CD4-positive, alpha-beta T cell treated with Interleukin-6 for 4 hours (primary cell): ENCODE results near the gene TPT1.
"Not testable (repeated sequence)": the region's sequence is repeated elsewhere in the genome, so short reads cannot be mapped to it uniquely, and the experiment has no call there.

Experiments
- DNase-seq: peaks from one replicate; pipeline ENCODE4 v3.0.0-alpha.2; 2020; ENCODE audit warnings: mixed read lengths

TPT1 gene

DNA sequence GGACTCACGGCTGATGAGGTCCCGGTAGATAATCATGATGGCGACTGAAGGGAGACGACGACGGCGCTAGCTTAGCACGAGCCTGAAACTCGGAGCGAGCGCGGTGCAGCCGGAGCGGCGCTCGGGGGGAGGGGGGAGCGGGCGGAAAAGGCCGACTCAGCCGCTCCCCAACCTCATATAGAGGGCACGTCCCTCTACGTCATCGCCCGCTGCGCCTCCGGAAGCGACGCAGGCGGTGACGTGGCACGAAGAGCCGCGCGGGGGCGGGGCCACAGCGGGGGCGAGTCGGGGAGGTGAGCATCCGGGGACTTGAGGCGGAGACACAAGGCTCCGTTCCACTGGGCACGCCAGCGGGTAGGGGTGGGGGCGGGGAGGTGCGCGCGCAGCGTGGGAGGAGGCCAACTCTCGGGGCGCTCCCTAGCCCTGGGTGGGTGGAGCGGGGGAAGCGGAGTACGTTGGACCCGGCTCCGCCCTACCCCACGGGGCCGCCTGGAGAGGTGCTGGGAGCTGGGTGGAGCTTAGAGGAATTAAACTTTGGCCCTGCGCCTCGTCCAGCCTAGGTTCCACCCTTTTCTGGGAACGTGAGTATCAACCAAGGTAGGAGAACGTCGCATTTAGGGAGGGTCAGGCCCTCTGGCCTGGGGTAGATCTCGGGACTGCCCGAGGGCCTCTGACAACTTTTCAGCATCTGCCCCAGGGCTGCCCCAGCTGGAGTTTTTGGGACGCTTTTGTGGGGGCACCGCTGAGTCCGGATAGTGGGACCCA is at the start of gene TPT1:
Gene TPT1, minus strand, starts transcription at position 150 of the 765 bp plus-strand sequence. Its CDS starts 114 bp downstream, at position 36.
- DNase-seq: peak; percentile 100

DNA sequence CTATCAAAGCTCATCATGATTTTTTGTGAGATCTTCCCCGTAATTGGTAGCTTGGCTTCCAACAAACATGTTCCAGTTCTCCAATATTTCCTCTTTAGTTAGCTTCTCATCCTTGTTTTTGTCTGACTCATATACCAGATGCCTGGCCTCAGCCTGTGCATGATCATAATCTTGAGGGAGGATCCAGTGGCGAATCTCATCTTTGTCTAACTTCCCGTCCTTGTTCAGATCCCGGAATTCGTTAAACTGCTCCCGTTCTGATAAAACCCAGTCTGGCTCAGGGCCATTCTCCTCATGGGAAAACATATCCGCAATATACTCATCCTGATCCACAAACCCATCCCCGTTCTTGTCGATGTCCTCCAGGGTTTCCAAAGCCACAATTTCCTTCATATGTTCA is 49.4 kb upstream of the TPT1 start:
- DNase-seq: not testable (repeated sequence)

DNA sequence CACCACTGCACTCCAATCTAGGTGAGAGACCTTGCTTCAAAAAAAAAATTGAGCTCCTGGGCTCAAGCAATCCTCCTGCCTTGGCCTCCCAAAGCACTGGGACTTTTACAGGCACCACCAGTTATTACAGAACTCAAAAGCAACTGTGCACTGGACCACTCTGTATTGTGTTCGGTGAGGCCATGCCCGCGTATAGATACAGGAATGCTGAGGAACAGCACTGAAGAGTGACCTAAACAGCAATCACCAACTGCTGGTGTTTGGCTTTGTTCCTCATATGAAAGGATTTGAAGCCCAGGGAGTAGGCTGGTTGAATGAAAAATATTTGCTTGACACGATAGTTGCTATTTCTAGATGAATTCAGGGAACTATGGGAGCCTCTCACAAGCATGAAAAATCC is 47.7 kb upstream of the TPT1 start:
- DNase-seq: no peak

DNA sequence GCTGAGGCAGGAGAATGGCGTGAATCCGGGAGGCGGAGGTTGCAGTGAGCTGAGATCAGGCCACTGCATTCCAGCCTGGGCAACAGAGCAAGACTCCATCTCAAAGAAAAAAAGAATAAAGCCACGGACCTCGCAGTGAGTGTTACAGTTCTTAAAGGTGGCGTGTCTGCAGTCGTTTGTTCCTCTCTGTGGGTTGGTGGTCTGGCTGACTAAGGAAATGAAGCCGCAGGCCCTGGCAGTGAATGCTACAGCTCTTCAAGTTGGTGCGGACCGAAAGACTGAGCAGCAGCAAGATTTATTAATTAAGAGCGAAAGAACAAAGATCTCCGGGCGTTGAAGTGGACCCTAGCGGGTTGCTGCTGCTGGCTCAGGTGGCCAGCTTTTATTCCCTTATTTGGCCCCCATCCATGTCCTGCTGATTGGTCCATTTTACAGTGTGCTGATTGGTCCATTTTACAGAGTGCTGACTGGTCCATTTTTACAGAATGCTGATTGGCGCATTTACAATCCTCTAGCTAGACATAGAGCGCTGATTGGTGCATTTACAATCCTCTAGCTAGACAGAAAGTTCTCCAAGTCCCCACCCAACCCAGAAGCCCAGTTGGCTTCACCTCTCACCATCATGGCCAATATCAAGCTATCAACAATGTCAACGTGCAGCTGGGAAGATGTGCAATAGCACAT is 46.1 kb upstream of the TPT1 start:
- DNase-seq: not testable (repeated sequence)

DNA sequence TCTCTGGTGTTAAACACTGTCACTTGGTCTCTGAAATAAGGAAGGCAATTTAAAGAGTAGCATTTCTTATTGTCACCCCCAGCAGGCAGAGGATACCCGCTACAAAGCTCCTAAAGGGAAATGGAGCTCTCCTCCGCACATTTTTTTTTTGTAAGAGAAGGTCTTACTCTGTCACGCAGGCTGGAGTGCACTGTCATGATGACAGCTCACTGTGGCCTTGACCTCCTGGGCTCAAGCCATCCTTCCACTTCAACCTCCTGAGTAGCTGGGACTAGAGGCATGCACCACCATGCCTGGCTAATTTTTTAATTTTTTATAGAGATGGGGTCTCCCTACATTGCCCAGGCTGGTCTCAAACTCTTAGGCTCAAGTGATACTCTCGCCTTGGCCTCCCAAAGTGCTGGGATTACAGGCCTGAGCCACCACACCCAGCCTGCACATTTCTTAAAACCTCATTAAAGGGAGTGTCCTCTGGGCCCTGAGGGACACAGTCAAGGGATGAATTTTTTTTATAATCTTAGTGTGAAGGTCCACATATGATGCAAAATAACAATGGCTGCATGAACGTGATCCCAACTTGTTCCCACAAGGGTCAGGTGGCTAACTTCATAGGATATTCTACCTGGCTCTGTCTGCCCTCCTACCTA is 45.0 kb upstream of the TPT1 start:
- no peak for DNase-seq

DNA sequence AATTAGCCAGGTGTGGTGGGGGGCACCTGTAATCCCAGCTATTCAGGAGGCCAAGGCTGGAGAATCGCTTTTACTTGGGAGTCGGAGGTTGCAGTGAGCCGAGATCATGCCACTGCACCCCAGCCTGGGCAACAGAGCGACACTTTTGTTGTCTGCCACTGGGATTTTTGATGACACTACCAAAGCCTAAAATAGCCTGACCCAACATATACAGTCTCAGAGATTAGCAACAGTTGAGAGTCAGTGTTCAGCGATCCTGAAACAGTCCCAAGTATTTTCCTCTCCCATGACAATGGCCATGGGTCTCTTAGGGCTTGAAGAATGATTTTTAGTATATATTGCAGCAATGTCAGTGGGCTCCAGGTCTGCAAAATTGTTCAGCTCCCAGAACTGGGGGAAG is 44.3 kb upstream of the TPT1 start:
- no peak for DNase-seq

DNA sequence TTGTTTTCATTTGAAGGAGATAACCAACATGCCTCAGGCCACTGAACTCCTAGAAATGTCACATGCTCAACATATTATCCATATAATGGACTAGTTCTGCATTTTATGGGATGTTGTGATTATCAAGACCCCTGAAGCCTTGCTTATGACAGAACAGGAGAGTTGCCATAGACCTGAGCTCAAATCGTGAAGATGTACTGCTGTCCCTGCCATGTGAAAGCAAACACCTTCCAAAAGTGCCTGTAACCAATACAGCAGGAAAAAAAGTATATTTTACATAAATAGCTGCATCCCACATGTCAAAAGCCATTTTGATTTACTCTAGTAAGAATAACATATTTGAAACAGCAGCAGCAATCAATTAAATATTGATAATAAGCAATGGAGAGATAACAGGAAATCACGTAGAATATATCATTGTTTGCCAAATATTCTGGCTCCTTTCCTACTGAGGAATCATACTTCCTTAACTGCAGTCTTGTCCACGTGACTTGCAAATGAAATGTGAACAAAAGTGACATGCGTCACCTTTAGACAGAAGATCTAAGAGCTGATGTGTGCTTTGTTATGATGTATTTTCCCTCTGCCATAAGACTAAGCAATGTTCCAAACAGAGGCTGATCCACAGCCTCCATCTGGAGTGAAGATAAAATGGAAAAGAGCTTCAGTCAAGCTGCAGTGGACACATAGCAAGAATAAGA is 43.6 kb upstream of the TPT1 start:
- DNase-seq: no peak

DNA sequence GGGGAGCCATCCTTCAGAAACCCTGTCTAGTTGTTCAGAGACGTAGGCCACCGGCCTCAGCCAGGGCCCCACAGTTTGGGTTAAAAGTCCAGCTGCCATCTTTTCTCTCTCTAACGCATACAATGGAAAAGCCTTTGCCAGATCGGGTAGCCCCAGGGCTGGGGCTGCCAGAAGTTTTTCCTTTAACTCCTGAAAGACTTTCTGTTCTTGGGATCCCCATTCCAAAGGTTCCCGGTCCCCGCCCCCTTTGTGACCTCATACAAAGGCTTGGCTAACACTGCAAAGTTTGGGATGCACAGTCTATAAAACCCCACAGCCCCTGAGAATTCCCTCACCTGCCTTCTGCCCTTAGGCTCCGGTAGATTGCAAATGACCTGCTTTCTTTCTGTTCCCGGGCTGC is 41.8 kb upstream of the TPT1 start:
- DNase-seq: not testable (repeated sequence)

DNA sequence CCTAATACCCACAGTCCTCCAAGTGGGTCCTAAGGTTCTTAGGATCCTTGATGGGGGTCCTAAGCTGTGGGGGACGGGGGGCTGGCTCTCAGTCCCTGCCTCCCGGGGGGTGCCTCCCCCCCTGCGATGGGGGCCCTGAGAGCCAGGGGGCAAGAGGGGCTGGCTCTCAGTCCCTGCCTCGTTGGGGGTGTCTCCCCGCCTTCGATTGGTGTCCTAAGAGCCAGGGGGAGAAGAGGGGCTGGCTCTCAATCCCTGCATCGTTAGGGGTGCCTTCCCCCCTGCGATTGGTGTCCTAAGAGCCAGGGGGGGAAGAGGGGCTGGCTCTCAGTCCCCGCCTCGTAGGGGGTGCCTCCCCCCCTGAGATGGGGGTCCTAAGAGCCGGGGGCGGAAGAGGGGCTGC is 40.2 kb upstream of the TPT1 start:
- no peak for DNase-seq

DNA sequence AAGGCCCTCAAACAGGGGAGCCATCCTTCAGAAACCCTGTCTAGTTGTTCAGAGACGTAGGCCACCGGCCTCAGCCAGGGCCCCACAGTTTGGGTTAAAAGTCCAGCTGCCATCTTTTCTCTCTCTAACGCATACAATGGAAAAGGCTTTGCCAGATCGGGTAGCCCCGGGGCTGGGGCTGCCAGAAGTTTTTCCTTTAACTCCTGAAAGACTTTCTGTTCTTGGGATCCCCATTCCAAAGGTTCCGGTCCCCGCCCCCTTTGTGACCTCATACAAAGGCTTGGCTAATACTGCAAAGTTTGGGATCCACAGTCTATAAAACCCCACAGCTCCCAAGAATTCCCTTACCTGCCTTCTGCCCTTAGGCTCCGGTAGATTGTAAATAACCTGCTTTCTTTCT is 39.7 kb upstream of the TPT1 start:
- not testable (repeated sequence) for DNase-seq

DNA sequence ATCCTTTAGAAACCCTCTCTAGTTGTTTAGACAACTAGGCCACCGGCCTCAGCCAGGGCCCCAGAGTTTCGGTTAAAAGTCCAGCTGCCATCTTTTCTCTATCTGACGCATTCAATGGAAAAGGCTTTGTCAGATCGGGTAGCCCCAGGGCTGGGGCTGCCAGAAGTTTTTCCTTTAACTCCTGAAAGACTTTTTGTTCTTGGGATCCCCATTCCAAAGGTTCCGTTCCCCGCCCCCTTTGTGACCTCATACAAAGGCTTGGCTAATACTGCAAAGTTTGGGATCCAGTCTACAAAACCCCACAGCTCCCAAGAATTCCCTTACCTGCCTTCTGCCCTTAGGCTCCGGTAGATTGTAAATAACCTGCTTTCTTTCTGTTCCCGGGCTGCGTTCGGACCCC is 38.5 kb upstream of the TPT1 start:
- not testable (repeated sequence) for DNase-seq

DNA sequence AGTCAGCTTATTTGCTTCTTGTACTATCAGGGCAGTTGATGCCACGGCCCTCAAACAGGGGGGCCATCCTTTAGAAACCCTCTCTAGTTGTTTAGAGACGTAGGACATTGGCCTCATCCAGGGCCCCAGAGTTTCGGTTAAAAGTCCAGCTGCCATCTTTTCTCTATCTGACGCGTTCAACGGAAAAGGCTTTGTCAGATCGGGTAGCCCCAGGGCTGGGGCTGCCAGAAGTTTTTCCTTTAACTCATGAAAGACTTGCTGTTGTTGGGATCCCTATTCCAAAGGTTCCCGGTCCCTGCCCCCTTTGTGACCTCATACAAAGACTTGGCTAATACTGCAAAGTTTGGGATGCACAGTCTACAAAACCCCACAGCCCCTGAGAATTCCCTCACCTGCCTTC is 37.8 kb upstream of the TPT1 start:
- not testable (repeated sequence) for DNase-seq

DNA sequence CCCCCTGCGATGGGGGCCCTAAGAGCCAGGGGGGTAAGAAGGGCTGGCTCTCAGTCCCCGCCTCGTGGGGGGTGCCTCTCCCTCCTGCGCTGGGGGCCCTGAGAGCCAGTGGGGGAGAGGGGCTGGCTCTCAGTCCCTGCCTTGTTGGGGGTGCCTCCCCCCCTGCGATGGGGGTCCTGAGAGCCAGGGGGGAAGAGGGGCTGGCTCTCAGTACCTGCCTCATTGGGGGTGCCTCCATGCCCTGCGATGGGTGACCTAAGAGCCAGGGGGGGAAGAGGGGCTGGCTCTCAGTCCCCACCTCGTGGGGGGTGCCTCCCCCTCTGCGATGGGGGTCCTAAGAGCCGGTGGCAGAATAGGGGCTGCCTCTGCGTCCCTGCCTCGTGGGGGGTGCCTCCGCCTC is 36.3 kb upstream of the TPT1 start:
- not testable (repeated sequence) for DNase-seq

DNA sequence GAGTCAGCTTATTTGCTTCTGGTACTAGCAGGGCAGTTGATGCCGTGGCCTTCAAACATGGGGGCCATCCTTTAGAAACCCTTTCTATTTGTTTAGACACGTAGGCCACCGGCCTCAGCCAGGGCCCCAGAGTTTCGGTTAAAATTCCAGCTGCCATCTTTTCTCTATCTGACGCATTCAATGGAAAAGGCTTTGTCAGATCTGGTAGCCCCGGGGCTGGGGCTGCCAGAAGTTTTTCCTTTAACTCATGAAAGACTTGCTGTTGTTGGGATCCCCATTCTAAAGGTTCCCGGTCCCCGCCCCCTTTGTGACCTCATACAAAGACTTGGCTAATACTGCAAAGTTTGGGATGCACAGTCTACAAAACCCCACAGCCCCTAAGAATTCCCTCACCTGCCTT is 35.7 kb upstream of the TPT1 start:
- DNase-seq: not testable (repeated sequence)

DNA sequence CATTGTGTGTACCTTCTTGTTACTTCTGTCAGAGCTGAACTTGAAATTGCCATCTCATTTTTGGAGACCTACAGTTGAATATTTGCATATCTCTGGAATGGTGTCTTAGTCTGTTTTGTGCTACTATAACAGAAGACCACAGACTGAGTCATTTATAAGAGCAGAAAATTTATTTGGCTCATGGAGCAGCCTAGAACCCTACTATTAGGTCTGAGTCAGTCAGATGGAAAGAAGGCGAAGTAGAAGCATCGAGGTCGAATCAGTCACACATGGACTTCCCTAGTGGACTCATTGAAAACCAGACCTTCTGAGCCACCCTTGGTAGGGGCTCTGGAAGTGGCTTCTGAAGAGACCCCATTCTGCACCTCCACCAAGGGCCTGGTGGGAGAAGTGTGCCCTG is 33.9 kb upstream of the TPT1 start:
- no peak for DNase-seq

DNA sequence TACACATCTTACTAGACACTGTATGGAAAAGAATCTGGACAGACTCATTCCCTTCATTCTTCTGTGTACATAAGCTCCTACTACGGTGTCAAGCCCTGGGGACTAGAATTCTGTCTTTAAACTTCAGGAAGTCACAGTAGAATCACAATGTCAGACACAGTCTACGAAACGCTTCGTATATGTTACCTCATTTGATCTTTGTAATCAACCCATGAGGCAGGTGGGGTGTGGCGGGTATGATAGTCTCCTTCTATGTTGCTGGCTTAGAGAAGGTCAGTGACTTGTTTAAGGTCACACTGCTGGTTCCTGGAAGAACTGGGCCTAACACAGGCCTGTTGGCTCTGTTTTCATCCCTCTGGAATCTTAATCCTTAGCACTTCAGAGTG is 32.2 kb upstream of the TPT1 start:
- DNase-seq: no peak

DNA sequence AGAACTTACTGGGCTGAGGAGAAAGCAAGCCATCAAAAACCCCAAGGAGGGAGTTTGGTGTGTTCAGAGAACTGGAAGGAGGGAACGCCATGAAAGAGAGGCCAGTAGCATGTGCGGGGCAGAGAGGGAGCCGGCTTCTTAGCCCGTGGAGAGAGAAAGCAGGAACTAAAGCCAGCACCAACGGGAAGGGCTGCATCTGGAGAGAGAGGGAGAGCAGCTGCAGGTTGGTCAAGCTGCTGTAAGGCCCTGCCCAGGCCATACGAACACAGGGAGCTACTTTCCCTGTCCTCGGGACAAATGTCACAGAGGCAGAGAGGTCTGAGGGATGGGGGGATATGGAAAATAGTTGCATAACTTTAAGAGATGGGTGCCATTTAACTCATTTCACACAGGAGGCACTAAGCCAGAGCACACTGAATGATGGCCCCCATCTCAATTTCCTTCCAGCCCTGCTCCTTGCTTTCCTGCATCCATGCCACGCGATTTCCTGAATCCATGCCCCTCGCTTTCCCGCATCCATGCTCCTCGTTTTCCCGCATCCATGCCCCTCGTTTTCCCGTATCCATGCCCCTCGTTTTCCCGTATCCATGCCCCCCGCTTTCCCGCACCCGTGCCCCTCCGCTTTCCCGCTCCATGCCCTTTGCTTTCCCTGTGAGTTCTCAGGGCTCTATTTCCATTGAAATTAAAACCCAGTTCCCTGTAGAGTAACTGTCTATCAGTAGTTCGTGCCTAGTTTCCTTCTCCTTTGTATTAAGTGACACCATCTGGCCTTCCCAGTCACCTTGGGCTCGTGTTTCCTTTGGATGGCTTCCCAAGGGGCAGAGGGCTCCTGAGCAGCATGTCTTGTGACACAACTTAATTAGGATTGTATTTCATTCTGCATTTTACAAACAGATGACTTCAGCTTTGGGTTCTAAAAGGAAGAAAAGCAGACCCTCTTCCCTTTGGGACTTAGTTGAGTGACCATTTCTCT is 31.5 kb upstream of the TPT1 start:
- DNase-seq: no peak

DNA sequence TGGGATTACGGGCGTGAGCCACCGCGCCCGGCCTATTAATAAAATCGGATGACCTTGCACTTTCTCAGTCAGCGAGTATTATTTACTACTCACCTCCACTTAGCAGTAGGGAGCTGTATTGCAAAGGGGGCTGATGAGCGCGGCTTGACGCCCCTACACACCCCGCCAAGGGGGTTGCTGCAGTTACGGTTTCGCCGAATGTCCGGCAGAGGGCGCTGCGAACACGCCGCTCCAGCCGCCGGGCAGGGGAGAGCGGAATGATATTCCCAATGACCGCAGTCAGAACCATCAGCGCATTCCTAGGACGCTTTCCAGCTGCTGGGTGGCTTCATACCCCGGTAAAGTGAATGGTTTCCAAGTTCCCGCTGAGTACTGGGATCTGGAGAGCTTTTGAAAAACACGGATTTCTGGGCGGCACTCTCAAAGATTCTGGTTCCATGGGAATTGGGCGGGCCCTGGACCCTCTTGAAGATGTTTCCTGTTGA is 30.0 kb upstream of the TPT1 start:
- DNase-seq: peak; percentile 70

DNA sequence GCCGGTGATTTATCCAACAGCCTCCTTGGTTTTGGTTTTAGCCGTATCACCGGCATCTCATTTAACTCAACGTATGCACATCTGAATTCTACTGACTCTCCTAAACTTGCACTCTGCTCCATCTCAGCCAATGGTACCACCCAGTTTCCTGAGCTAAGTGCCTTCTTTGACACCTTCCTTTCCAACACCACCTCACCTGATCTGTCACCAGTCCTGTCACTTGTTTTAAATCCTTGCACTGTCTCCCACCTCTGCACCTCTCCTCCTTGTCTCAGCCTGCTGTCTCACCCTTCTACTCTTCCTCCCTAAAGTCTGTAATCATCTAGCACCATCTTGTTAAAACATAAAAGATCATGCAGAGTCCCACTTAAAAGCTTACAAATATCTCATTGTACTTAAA is 28.1 kb upstream of the TPT1 start:
- no peak for DNase-seq

DNA sequence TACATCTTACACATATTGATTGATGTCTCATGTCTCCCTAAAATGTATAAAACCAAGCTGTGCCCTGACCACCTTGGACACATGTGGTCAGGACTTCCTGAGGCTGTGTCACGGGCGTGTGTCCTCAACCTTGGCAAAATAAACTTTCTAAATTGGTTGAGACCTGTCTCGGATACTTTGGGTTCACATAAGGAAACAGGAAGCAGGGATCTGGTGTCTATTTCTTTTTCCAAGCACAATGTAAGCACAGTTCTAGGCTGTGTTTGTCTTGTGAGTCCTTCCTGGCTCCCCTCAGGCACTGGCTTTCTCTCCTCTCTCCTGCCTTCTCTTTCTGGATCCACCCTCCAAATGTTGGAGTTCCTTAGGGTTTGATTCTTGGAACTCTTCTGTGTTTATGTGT is 27.6 kb upstream of the TPT1 start:
- DNase-seq: no peak

DNA sequence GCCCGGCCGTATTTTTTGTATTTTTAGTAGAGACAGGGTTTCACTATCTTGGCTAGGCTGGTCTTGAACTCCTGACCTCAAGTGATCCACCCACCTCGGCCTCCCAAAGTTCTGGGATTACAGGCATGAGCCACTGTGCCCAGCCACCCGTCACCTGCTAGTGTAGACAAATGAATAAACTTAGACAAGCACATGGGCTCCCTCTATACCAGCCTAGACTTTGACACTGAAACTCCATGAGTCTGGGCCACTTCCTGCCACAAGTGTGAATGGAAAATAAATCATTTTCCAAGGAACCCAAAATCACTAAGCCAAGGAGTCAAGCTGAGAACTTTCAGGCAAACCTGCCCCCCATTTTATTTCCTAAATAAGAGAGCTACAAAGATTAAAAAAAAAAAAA is 27.0 kb upstream of the TPT1 start:
- peak; percentile 28 for DNase-seq

DNA sequence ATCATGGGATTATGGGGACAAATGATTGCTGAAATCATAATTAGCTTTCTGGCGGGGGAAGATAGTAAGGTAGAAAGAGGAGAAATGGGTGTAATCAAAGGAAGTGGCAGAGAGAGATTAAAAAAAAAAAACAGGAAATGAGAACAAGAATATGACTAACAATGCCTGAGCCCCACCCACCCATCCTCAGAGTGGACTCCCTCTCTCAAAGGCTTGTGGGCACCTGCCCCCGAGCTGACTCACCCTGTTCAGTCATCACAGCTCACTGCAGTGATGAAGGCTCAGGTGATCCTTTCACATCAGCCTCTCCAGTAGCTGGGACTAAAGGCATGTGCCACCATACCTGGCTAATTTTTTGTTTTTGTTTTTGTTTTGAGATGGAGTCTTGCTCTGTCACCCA is 26.4 kb upstream of the TPT1 start:
- DNase-seq: peak; percentile 96
